Epithelial cell of prostate (primary cell): ENCODE measurements around the gene HS2ST1.
"Not testable (repeated sequence)": the region's sequence is repeated elsewhere in the genome, so short reads cannot be mapped to it uniquely, and the experiment has no call there.

ENCODE experiments used
- DNase-seq: peaks from one replicate; pipeline ENCODE4 v3.0.0-alpha.2; 2011; ENCODE audit warnings: low read depth, low spot score
- H3K27ac ChIP-seq: fragments of 450-650 bp; 2 replicates; pipeline ENCODE4 v1.5.1; 2017; ENCODE audit warnings: mild to moderate bottlenecking

HS2ST1 gene

GRCh38 chr1:87000460-87000859 lies 86.0 kb downstream of the HS2ST1 start:
- DNase-seq, result no peak

GRCh38 chr1:87004857-87005256 lies 90.4 kb downstream of the HS2ST1 start:
- H3K27ac ChIP-seq, result no peak overlapping the region
- no peak for DNase-seq

More at GRCh38 chr1:87000460-87000859, 86.0 kb downstream of the HS2ST1 start:
- H3K27ac ChIP-seq, result no peak overlapping the region

- no peak for DNase-seq
- no peak overlapping the region for H3K27ac ChIP-seq
These were observed 92.9 kb downstream of the HS2ST1 start for GRCh38 chr1:87007323-87007722.

GRCh38 chr1:87013385-87013784 lies 99.0 kb downstream of the HS2ST1 start:
- DNase-seq, result not testable (repeated sequence)

GRCh38 chr1:87017998-87018672 lies 103.7 kb downstream of the HS2ST1 start:
- no peak for DNase-seq
- H3K27ac ChIP-seq, result no peak overlapping the region

More at GRCh38 chr1:87013385-87013784, 99.0 kb downstream of the HS2ST1 start:
- not testable (repeated sequence) for H3K27ac ChIP-seq

GRCh38 chr1:87023326-87023725 lies 108.9 kb downstream of the HS2ST1 start:
- no peak overlapping the region for H3K27ac ChIP-seq
- DNase-seq, result no peak

- DNase-seq, result peak; percentile 1
- H3K27ac ChIP-seq, result no peak overlapping the region
These were observed 110.6 kb downstream of the HS2ST1 start for GRCh38 chr1:87024936-87025540.

GRCh38 chr1:87027561-87027960 lies 113.1 kb downstream of the HS2ST1 start:
- H3K27ac ChIP-seq, DNase-seq: not testable (repeated sequence)

- DNase-seq, result no peak
- H3K27ac ChIP-seq, result no peak overlapping the region
These were observed 114.1 kb downstream of the HS2ST1 start for GRCh38 chr1:87028576-87028975.

- DNase-seq, result no peak
- H3K27ac ChIP-seq, result no peak overlapping the region
These were observed 116.6 kb downstream of the HS2ST1 start for GRCh38 chr1:87030740-87031690.

- DNase-seq, result no peak
- H3K27ac ChIP-seq, result no peak overlapping the region
These were observed 119.9 kb downstream of the HS2ST1 start for GRCh38 chr1:87034351-87034750.

- no peak for DNase-seq
These were observed 124.7 kb downstream of the HS2ST1 start for GRCh38 chr1:87039096-87039495.

GRCh38 chr1:87042111-87042811 lies 127.8 kb downstream of the HS2ST1 start:
- H3K27ac ChIP-seq, result no peak overlapping the region
- DNase-seq, result no peak

More at GRCh38 chr1:87039096-87039495, 124.7 kb downstream of the HS2ST1 start:
- H3K27ac ChIP-seq, result no peak overlapping the region

GRCh38 chr1:87044424-87044823 lies 130.0 kb downstream of the HS2ST1 start:
- DNase-seq, result no peak
- no peak overlapping the region for H3K27ac ChIP-seq

GRCh38 chr1:87044840-87045239 lies 130.4 kb downstream of the HS2ST1 start:
- H3K27ac ChIP-seq, result no peak overlapping the region

GRCh38 chr1:87045761-87046304 lies 131.4 kb downstream of the HS2ST1 start:
- no peak for DNase-seq
- H3K27ac ChIP-seq, result no peak overlapping the region

More at GRCh38 chr1:87044840-87045239, 130.4 kb downstream of the HS2ST1 start:
- DNase-seq, result no peak

GRCh38 chr1:87046951-87047350 lies 132.5 kb downstream of the HS2ST1 start:
- no peak for DNase-seq
- H3K27ac ChIP-seq, result no peak overlapping the region

GRCh38 chr1:87048237-87048636 lies 133.8 kb downstream of the HS2ST1 start:
- DNase-seq, result no peak
- no peak overlapping the region for H3K27ac ChIP-seq

GRCh38 chr1:87051965-87052364 lies 137.5 kb downstream of the HS2ST1 start:
- DNase-seq, result no peak
- H3K27ac ChIP-seq, result no peak overlapping the region

GRCh38 chr1:87052400-87052799 lies 138.0 kb downstream of the HS2ST1 start:
- DNase-seq, result no peak
- no peak overlapping the region for H3K27ac ChIP-seq
